ENCODE measurements around the gene SIGMAR1. TPM values are rescaled to one million over a fixed set of nuclear protein-coding genes. Genes with fewer than 3 reads are reported as not detected.

SIGMAR1 gene
- total RNA-seq, 4 donors from 2014 or later = 78.5 to 111 (median 109) TPM

DNA sequence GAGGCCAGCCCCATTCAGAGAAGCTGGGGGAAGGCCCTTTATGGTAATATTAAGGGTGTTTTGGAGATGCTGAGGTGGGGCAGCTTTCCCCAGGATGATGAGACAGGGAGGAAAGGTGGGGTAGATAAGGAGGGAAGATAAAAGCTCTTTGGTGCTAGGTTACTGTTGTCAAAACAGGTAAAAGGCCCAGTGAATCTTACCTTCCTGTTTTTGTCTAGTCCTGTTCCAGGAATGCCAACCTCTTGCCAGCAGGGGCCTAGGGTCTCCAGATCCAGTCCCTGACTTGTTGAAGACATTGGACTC is 25.7 kb upstream of the SIGMAR1 start:
- no peaks in the 10 kb centered on the region for H3K27me3 ChIP-seq
- H3K9me3 ChIP-seq = no peaks in the 10 kb centered on the region
- no peak overlapping the region for H3K4me3 ChIP-seq
- peaks cover 73% of the 10 kb centered on the region for H3K4me1 ChIP-seq
- DNase-seq (ENCODE audit: low spot score in 2 of 2) = no peak
- H3K36me3 ChIP-seq = peaks cover 24% of the 10 kb centered on the region
- H3K27ac ChIP-seq = peak overlapping the region; percentile 94
- no peak for TF ChIP-seq POLR2AphosphoS5 (IDR thresholded peaks at IDR 0.05)
- TF ChIP-seq, protein P1, sequence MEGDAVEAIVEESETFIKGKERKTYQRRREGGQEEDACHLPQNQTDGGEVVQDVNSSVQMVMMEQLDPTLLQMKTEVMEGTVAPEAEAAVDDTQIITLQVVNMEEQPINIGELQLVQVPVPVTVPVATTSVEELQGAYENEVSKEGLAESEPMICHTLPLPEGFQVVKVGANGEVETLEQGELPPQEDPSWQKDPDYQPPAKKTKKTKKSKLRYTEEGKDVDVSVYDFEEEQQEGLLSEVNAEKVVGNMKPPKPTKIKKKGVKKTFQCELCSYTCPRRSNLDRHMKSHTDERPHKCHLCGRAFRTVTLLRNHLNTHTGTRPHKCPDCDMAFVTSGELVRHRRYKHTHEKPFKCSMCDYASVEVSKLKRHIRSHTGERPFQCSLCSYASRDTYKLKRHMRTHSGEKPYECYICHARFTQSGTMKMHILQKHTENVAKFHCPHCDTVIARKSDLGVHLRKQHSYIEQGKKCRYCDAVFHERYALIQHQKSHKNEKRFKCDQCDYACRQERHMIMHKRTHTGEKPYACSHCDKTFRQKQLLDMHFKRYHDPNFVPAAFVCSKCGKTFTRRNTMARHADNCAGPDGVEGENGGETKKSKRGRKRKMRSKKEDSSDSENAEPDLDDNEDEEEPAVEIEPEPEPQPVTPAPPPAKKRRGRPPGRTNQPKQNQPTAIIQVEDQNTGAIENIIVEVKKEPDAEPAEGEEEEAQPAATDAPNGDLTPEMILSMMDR (IDR thresholded peaks at IDR 0.05) = no peak
- no peak for TF ChIP-seq EP300 (IDR thresholded peaks at IDR 0.05)
- no peak for TF ChIP-seq POLR2A (IDR thresholded peaks at IDR 0.05)

DNA sequence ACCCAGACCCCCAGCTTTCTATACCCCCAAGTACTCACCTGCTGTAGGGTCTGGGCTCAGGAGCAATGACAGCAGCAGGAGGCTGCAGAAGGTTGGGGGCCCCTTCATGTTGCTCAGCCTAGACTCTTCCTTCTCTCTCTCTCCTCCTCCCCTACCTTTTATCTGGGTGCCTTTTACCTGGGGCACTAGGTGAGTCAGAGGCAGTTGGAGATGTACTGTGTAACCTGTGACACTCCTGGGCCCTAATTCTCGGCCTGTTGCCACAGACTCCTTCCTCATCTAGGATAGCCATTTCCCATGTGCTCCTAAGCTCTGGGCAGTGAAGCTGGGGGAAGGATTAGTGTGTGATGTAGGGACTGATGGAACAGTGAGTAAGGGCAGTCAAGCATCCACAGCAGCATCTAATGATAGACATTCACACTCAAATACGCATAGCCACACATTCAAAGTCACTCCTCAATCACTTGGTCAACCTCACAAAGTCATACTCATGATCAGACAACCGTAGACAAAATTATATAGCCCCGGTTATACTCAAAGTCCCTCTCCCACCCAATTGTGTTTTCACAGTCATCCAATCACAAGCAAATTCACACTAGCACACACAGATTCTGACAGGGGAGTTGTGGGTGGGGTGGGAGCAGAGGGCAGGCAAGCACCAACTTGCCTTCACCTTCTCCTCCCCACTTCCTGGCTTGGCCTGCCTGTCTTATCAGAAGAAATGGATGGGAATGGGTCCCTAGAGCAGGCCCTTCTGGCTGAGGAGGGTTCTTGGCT is 25.1 kb upstream of the SIGMAR1 start, which contains the start of gene CCL27:
Gene CCL27, minus strand, starts transcription at position 132 of the 777 bp plus-strand sequence. Its CDS starts 24 bp downstream, at position 108.
- H3K4me1 ChIP-seq = peaks cover 68% of the 10 kb centered on the region

DNA sequence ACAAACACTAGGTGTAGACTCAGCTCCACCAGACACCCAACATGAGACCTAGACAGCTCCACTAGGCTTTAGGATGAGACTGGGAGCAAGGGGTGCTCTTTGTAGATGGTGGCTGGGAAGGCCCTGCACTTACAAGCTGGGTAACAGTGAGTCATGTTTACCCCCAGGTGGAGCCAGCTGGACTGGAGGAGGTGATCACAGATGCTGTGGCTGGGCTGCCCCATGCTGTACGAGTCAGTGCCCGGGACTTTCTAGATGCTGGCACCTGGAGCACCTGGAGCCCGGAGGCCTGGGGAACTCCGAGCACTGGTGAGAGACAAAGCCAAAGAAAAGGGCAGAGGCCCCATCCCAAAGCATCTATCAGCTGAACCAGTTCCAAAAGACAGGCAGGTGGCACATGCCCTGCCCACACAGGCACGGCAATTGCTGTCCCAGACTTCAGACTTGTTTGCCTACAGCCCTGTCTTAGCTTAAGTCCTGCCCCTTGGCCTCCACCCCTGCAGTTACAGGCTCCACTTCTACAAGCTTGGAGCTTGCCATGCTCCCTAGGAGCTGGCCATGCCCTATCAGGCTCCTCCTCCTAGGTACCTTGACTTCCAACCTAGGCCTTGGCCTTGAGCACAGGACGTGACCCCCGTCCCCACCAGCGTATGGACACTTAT is 22.1 kb upstream of the SIGMAR1 start:
- Histone ChIP-seq H3K27me3 (no peaks in the 10 kb centered on the region), H3K9me3 (no peaks in the 10 kb centered on the region), H3K36me3 (peaks cover 28% of the 10 kb centered on the region), H3K4me1 (peaks cover 76% of the 10 kb centered on the region), H3K27ac (peak overlapping the region; percentile 61), H3K4me3 (no peak overlapping the region)
- TF ChIP-seq, protein P1 (IDR thresholded peaks at IDR 0.05) = no peak
- TF ChIP-seq POLR2A (IDR thresholded peaks at IDR 0.05) = no peak
- no peak for TF ChIP-seq EP300 (IDR thresholded peaks at IDR 0.05)
- no peak for TF ChIP-seq POLR2AphosphoS5 (IDR thresholded peaks at IDR 0.05)
- 56% methylated on average over 4 of the region's 8 CpGs for WGBS
- DNase-seq (ENCODE audit: low spot score in 2 of 2) = no peak

More for the DNA sequence above, 25.1 kb upstream of the SIGMAR1 start, which contains the start of gene CCL27:
- WGBS = 69% methylated on average over 4 of the region's 4 CpGs
- TF ChIP-seq, protein P1 (IDR thresholded peaks at IDR 0.05) = no peak
- TF ChIP-seq POLR2A (IDR thresholded peaks at IDR 0.05) (no peak), POLR2AphosphoS5 (IDR thresholded peaks at IDR 0.05) (no peak), EP300 (IDR thresholded peaks at IDR 0.05) (no peak)
- Histone ChIP-seq H3K36me3 (peaks cover 24% of the 10 kb centered on the region), H3K9me3 (no peaks in the 10 kb centered on the region), H3K4me3 (peak within 1 kb of the TSS; percentile 25), H3K27me3 (no peaks in the 10 kb centered on the region), H3K27ac (peak within 1 kb of the TSS; percentile 94)
- no peak for DNase-seq (ENCODE audit: low spot score in 2 of 2)

DNA sequence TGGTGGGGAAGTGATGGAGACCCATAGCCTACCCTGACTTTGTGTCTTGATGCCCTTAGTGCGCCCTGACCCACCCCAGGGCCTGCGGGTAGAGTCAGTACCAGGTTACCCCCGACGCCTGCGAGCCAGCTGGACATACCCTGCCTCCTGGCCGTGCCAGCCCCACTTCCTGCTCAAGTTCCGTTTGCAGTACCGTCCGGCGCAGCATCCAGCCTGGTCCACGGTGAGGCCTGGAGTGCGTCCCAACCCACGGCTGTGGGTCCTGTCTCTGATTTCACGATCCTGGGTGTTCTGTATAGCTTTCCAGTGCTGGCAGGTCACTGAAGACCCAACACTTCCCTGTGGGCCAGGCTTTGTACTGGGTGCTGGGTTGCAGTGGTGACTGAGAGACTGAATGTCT is 20.9 kb upstream of the SIGMAR1 start:
- Histone ChIP-seq H3K4me1 (peaks cover 76% of the 10 kb centered on the region), H3K27me3 (no peaks in the 10 kb centered on the region), H3K9me3 (no peaks in the 10 kb centered on the region), H3K4me3 (no peak overlapping the region), H3K36me3 (peaks cover 28% of the 10 kb centered on the region), H3K27ac (no peak overlapping the region)
- TF ChIP-seq EP300 (IDR thresholded peaks at IDR 0.05) (no peak), POLR2A (IDR thresholded peaks at IDR 0.05) (no peak), POLR2AphosphoS5 (IDR thresholded peaks at IDR 0.05) (no peak)
- TF ChIP-seq, protein P1 (IDR thresholded peaks at IDR 0.05) = no peak
- WGBS = 78% methylated on average over 14 of the region's 14 CpGs
- no peak for DNase-seq (ENCODE audit: low spot score in 2 of 2)

DNA sequence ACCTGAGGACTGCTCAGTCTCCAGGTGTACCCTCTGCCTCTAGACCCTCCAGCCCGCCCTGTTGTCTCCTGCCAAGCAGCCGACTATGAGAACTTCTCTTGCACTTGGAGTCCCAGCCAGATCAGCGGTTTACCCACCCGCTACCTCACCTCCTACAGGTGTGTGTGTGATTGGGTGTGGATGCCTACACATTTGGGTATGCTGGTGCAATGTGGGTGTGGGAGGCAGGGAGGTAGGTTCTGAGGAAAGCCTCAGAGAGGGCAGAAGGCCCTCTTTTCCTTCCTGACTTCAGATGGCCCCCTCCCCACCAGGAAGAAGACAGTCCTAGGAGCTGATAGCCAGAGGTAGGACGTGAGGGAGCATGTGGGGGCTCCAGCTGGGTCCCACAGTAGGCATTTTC is 19.4 kb upstream of the SIGMAR1 start:
- WGBS = 81% methylated on average over 4 of the region's 5 CpGs
- Histone ChIP-seq H3K36me3 (peaks cover 28% of the 10 kb centered on the region), H3K27me3 (no peaks in the 10 kb centered on the region), H3K4me1 (peaks cover 78% of the 10 kb centered on the region), H3K9me3 (no peaks in the 10 kb centered on the region), H3K4me3 (no peak overlapping the region), H3K27ac (no peak overlapping the region)
- DNase-seq (ENCODE audit: low spot score in 2 of 2) = no peak
- no peak for TF ChIP-seq POLR2AphosphoS5 (IDR thresholded peaks at IDR 0.05)
- TF ChIP-seq EP300 (IDR thresholded peaks at IDR 0.05) = no peak

Measured in suprapubic skin (tissue), 4 donors.